Suprapubic skin (tissue), 3 donors: ENCODE data around the gene VAMP4.

Experiments
- CTCF ChIP-seq, 2 donors: fragments of 200-600 bp in 1 of 2; fragments of 450-650 bp in 1 of 2; sonication (generic) in 1 of 2; IDR thresholded peaks; one replicate each; pipeline ENCODE4 v1.5.1; 2016 to 2019; ENCODE audit warnings: antibody characterized with exemption in 2 of 2, mild to moderate bottlenecking in 1 of 2, moderate library complexity in 1 of 2
- POLR2A ChIP-seq, 2 donors: fragments of 450-650 bp; IDR thresholded peaks; one replicate each; pipeline ENCODE4 v1.6.1; 2017; ENCODE audit warnings: antibody characterized with exemption in 2 of 2, mild to moderate bottlenecking in 2 of 2, moderate library complexity in 2 of 2

- TF ChIP-seq POLR2A (IDR thresholded peaks at IDR 0.05) (no peak), CTCF (IDR thresholded peaks at IDR 0.05) (no peak)
Observed at GRCh38 chr1:171670739-171671138, 71.1 kb downstream of the VAMP4 start.
